ENCODE data around the gene PROX2.
A peak's percentile ranks its signal among the peaks of the same experiment; 100 is the strongest.

The PROX2 gene

DNA sequence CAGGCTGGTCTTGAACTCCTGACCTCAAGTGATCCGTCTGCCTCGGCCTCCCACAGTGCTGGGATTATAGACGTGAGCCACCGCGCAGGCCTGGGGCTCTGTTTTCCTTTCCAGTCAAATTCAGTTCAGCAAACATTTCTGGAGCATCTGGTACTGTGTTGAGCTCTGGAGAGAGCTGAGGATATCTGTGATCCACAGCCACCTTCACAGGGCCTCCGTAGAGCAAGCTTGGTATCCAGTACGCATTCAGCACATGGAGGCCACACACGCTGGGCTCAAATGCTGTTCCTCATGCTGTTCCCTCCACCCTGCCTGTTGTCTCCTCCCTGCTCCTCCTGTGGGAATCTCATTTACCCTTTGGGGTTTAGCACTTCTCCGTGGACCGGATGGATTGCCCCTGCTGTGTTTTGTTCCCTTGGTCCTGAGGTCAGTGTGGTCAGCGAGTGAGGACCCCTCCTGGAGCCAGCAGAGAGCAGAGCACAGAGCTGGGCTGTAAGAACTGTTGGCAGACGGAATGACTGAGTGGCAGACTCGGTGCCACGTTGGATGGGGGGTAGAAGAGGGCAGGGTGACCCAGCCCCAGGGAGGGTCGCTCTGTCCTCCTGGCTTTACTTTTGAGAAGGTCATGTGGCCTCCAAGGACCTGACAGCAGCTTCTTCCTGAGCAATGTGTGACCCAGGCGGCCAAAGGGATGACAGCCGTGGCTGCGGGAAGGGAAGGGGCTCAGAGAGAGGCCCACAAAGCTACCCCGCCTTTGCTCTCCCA, 46.2 kb upstream of the PROX2 start:
- Histone ChIP-seq H3K9me3 (ENCODE audit: insufficient read depth, low read length) (no peaks in the 10 kb centered on the region), H3K79me2 (ENCODE audit: low read length) (no peaks in the 10 kb centered on the region), H3K4me2 (ENCODE audit: low read length) (peak overlapping the region; percentile 81), H3K27ac (ENCODE audit: low read length) (no peak overlapping the region), H4K20me1 (ENCODE audit: insufficient read depth, low read length) (no peaks in the 10 kb centered on the region), H3K4me1 (ENCODE audit: low read length) (peaks cover 4% of the 10 kb centered on the region), H3K27me3 (ENCODE audit: low read depth, low read length) (peaks cover 3% of the 10 kb centered on the region), H3K9ac (ENCODE audit: low read length) (peak overlapping the region; percentile 61), H3K36me3 (replicated peaks; ENCODE audit: low read depth, low read length) (no peaks in the 10 kb centered on the region), H3K4me3 (ENCODE audit: low read length) (peak overlapping the region; percentile 83), H2AFZ (ENCODE audit: low read depth, low read length) (peak overlapping the region; percentile 73; the same call in 1 of the 2 replicates)
- no peak for TF ChIP-seq CTCF (IDR thresholded peaks at IDR 0.05; ENCODE audit: low read depth, low read length)

DNA sequence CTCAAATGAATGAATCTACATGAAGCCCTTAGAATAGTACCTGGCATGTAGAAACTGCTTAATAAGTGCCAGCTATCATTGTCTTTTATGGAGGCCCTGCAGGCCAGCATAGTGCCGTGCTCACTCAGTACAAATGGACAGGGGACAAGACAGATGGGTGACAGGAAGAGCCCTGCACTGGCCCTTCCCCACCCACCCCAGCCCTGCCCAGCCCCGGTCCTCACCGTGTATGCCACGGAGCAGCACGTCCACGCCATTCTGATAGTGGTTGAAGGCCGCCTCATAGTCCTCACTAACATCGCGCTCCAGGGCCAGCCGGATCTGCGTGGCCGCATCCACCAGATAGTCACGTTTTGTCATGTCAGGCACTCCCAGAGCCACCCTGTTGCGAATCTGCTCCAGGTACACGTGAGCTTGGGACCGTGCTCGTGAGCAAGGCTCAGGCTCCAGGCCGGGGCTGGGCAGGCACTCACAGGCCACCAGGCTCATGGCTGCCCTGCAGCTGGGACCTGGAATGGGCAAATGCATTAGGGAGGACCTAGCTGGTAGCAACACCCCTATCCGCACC, 45.2 kb upstream of the PROX2 start:
- H3K36me3 ChIP-seq (replicated peaks; ENCODE audit: low read depth, low read length): no peaks in the 10 kb centered on the region
- H3K79me2 ChIP-seq (ENCODE audit: low read length): no peaks in the 10 kb centered on the region
- H3K27me3 ChIP-seq (ENCODE audit: low read depth, low read length): no peaks in the 10 kb centered on the region; the same call in 1 of the 2 replicates
- H3K4me1 ChIP-seq (ENCODE audit: low read length): peaks cover 4% of the 10 kb centered on the region
- no peak overlapping the region for H3K4me3 ChIP-seq (ENCODE audit: low read length)
- H4K20me1 ChIP-seq (ENCODE audit: insufficient read depth, low read length): no peaks in the 10 kb centered on the region
- no peak overlapping the region for H3K27ac ChIP-seq (ENCODE audit: low read length)
- no peak overlapping the region for H3K9ac ChIP-seq (ENCODE audit: low read length)
- H3K4me2 ChIP-seq (ENCODE audit: low read length): no peak overlapping the region
- H2AFZ ChIP-seq (ENCODE audit: low read depth, low read length): no peak overlapping the region
- no peak for TF ChIP-seq EZH2phosphoT487 (IDR thresholded peaks at IDR 0.05; ENCODE audit: low read depth)
- TF ChIP-seq CTCF (IDR thresholded peaks at IDR 0.05; ENCODE audit: low read depth, low read length): no peak
- H3K9me3 ChIP-seq (ENCODE audit: insufficient read depth, low read length): no peaks in the 10 kb centered on the region

GRCh38 chr14:74920281-74920680, 44.3 kb upstream of the PROX2 start:
- Histone ChIP-seq H3K9ac (ENCODE audit: low read length) (no peak overlapping the region), H3K4me2 (ENCODE audit: low read length) (no peak overlapping the region)

More at GRCh38 chr14:74920281-74920680, 44.3 kb upstream of the PROX2 start:
- no peak for TF ChIP-seq EZH2phosphoT487 (IDR thresholded peaks at IDR 0.05; ENCODE audit: low read depth)
- no peak for TF ChIP-seq CTCF (IDR thresholded peaks at IDR 0.05; ENCODE audit: low read depth, low read length)
- Histone ChIP-seq H3K36me3 (replicated peaks; ENCODE audit: low read depth, low read length) (no peaks in the 10 kb centered on the region), H3K4me3 (ENCODE audit: low read length) (no peak overlapping the region), H4K20me1 (ENCODE audit: insufficient read depth, low read length) (no peaks in the 10 kb centered on the region), H3K4me1 (ENCODE audit: low read length) (peaks cover 4% of the 10 kb centered on the region), H3K27me3 (ENCODE audit: low read depth, low read length) (no peaks in the 10 kb centered on the region; the same call in 1 of the 2 replicates), H3K79me2 (ENCODE audit: low read length) (no peaks in the 10 kb centered on the region), H2AFZ (ENCODE audit: low read depth, low read length) (no peak overlapping the region), H3K27ac (ENCODE audit: low read length) (no peak overlapping the region), H3K9me3 (ENCODE audit: insufficient read depth, low read length) (no peaks in the 10 kb centered on the region)
